ENCODE results near the gene TESPA1. TPM values are rescaled to one million over a fixed set of nuclear protein-coding genes. Genes with fewer than 3 reads are reported as not detected.

TESPA1 gene
- total RNA-seq, 4 donors from 2014 or later: 1.2 to 9.6 (median 4.5) TPM

GRCh38 chr12:54940727-54941315 is 43.7 kb downstream of the TESPA1 start:
- Histone ChIP-seq H3K4me1 (peaks cover 0 to 4% (median 0%) of the 10 kb centered on the region in 4 donors), H3K27me3 (no peaks in the 10 kb centered on the region), H3K27ac (no peak overlapping the region), H3K9me3 (no peaks in the 10 kb centered on the region), H3K36me3 (no peaks in the 10 kb centered on the region), H3K4me3 (no peak overlapping the region)
- TF ChIP-seq POLR2A (IDR thresholded peaks at IDR 0.05) (no peak), CTCF (IDR thresholded peaks at IDR 0.05) (no peak)
- no peak for DNase-seq

- Histone ChIP-seq H3K9me3 (no peaks in the 10 kb centered on the region), H3K27me3 (no peaks in the 10 kb centered on the region), H3K4me1 (peaks cover 0 to 6% (median 0%) of the 10 kb centered on the region in 4 donors), H3K36me3 (no peaks in the 10 kb centered on the region), H3K27ac (no peak overlapping the region), H3K4me3 (no peak overlapping the region)
- no peak for DNase-seq
- no peak for TF ChIP-seq POLR2A (IDR thresholded peaks at IDR 0.05)
- TF ChIP-seq CTCF (IDR thresholded peaks at IDR 0.05): no peak
Observed at GRCh38 chr12:54937929-54938328, 46.6 kb downstream of the TESPA1 start.

- H3K27ac ChIP-seq: no peak overlapping the region
- H3K4me1 ChIP-seq: peaks cover 0 to 6% (median 0%) of the 10 kb centered on the region in 4 donors
- TF ChIP-seq CTCF (IDR thresholded peaks at IDR 0.05) (no peak), POLR2A (IDR thresholded peaks at IDR 0.05) (no peak)
- no peak overlapping the region for H3K4me3 ChIP-seq
- no peaks in the 10 kb centered on the region for H3K27me3 ChIP-seq
- no peaks in the 10 kb centered on the region for H3K36me3 ChIP-seq
- no peak for DNase-seq
- H3K9me3 ChIP-seq: no peaks in the 10 kb centered on the region
Observed at GRCh38 chr12:54937376-54937775, 47.2 kb downstream of the TESPA1 start.

GRCh38 chr12:54936736-54937135 is 47.8 kb downstream of the TESPA1 start:
- DNase-seq: no peak
- Histone ChIP-seq H3K4me3 (no peak overlapping the region), H3K27me3 (no peaks in the 10 kb centered on the region), H3K4me1 (peaks cover 0 to 6% (median 0%) of the 10 kb centered on the region in 4 donors), H3K9me3 (no peaks in the 10 kb centered on the region), H3K27ac (no peak overlapping the region), H3K36me3 (no peaks in the 10 kb centered on the region)
- no peak for TF ChIP-seq CTCF (IDR thresholded peaks at IDR 0.05)
- TF ChIP-seq POLR2A (IDR thresholded peaks at IDR 0.05): no peak

GRCh38 chr12:54935235-54935951 is 49.2 kb downstream of the TESPA1 start:
- Histone ChIP-seq H3K4me3 (no peak overlapping the region), H3K36me3 (no peaks in the 10 kb centered on the region), H3K27me3 (no peaks in the 10 kb centered on the region), H3K27ac (peak overlapping the region; percentile 27 to 55 (median 43)), H3K4me1 (peaks cover 0 to 6% (median 0%) of the 10 kb centered on the region in 4 donors), H3K9me3 (no peaks in the 10 kb centered on the region)
- no peak for TF ChIP-seq POLR2A (IDR thresholded peaks at IDR 0.05)
- TF ChIP-seq CTCF (IDR thresholded peaks at IDR 0.05): peak in 2 of 6 experiments; percentile 12 to 27
- no peak for DNase-seq
